ENCODE data around the gene SLC19A3.

DNA sequence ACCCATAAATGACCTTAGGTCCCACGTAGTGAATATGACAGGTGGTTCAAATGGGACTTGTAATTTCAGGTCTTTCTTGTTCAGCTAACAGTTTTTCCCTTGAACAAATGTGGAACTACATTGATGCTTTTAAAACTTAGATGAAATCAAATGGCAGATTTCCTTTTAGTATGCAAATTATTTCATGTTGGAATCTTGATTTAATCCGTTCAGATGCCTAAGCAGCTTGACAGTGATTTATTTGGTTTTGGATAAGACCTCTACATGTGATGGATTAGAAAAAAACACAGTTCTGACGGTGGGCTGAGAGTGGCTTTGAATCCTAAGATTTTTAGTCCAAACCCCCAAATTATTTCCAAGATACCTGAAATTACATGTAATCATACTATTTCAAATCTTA is 83.6 kb downstream of the SLC19A3 start:
- TF ChIP-seq, protein P1, sequence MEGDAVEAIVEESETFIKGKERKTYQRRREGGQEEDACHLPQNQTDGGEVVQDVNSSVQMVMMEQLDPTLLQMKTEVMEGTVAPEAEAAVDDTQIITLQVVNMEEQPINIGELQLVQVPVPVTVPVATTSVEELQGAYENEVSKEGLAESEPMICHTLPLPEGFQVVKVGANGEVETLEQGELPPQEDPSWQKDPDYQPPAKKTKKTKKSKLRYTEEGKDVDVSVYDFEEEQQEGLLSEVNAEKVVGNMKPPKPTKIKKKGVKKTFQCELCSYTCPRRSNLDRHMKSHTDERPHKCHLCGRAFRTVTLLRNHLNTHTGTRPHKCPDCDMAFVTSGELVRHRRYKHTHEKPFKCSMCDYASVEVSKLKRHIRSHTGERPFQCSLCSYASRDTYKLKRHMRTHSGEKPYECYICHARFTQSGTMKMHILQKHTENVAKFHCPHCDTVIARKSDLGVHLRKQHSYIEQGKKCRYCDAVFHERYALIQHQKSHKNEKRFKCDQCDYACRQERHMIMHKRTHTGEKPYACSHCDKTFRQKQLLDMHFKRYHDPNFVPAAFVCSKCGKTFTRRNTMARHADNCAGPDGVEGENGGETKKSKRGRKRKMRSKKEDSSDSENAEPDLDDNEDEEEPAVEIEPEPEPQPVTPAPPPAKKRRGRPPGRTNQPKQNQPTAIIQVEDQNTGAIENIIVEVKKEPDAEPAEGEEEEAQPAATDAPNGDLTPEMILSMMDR (IDR thresholded peaks at IDR 0.05): no peak
- no peak for TF ChIP-seq POLR2A (IDR thresholded peaks at IDR 0.05)
